Anterior cingulate cortex (tissue), 58 donors: ENCODE results near the gene LTBP1.
"Not testable (repeated sequence)": the region's sequence is repeated elsewhere in the genome, so short reads cannot be mapped to it uniquely, and the experiment has no call there.

Experiments used
- DNase-seq, 58 donors: peaks; one replicate each; lab custom pipeline; 2025; lab: John Stamatoyannopoulos, UW

Gene LTBP1

DNA sequence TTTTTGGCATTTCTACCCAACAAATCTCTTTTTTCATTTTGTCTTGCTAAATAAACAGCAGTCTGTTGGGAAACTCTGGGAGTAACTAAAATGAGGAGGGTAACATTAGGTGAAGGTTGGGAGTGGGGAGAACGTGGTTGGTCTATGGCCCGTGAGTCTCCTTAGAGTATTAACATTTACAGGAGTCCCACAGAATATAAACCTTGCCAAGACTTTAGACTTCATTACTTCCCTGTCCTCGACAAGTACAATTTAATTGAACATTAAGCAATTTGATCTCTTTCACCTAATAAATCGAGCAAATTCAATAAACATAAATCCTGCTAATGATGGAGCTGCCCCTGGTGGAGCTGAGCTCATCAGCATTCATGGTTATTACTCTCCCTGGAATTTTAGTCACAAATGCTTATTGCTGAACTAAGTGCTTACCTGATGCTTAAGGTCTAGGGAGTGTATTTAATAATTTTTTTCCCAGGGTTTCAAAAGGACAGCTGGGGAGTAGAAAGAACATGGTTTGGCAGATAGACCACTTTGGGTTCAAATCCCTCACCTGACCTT, 434.6 kb downstream of the LTBP1 start:
- DNase-seq = no peak

DNA sequence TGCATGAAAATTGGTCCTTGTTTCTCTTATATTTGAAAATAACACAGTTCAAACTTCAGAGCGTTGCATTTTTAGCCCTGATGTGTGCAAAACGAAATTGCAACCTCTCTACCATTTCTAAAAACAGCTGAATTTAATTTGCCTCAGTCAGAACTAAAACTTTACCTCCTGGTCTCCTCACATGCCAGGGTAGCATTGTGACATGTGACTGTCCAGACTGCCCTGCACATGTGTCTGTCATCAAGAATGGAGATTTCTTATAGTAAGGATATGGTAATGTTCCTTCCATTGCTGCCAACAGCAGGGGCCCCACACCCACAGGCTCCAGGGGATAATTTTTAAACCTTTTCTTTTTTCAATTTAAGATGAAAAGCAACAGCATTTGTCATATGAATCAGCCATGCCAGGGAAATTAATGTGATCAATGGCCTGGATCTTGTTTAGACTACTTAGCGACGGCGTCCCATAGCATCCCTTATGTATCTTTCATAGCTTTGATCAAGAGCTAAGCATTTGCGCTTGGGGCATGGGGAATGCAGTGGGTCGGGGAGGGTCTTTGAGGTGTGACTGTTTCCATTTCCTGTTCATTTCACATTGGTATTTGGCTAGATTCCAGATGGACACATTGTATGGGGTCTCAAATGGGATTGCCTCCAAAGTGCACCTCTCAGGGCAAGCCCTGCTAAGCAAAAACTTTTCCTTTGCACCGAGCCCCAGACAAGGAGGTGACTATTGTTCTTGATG, 437.3 kb downstream of the LTBP1 start:
- DNase-seq = no peak

GRCh38 chr2:33384599-33384961, 437.8 kb downstream of the LTBP1 start:
- no peak for DNase-seq

DNA sequence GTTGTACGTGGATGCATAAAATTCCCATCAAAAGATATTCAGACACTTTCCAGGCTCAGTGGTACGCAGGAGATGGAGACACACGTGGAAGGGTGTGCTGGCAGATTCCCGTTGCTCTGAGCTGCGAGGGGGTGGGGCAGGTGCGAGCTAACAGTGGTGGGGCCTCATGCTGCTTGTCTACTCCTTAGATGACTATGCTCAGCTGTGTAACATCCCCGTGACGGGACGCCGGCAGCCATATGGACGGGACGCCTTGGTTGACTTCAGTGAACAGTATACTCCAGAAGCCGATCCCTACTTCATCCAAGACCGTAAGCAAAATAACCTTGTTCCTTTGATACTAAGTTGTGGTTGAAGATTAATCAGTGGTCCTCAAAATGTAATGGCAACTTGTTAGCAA, 442.2 kb downstream of the LTBP1 start:
- no peak for DNase-seq

- DNase-seq = not testable (repeated sequence)
Measured at GRCh38 chr2:33389695-33390094, 442.9 kb downstream of the LTBP1 start.

DNA sequence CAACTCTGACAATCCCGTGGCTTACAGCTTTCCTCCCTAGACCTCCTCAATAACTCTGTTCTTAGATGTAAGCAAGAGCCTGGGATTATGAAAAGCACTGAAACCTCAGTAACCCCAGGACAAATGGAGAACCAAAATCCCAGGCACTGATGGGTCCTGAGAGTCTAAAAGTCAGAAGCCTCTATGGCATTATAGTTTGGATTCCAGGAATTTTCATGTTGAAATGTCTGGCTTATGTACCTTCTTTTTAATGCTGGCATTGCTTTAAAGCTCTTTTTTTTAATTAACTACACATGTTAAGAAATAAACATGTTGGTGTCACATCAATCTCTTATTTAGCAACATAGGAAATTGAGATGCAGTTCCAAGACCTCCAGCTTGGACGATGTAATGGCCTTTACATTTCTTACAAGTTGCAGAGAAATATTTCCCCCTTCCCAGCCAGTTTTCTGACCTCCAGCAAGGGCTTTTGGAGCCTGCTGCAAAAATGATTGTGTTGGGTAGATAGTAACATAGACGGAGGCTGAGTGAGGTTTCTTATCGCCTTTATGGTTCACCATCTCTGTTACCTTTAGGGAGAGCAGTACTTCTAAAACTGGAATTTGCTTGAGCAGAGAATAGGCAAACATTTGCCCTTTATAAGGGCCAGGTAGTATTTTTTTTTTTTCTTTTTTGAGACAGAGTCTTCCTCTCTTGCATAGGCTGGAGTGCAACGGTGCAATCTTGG, 444.9 kb downstream of the LTBP1 start:
- no peak for DNase-seq

GRCh38 chr2:33392366-33392765, 445.6 kb downstream of the LTBP1 start:
- no peak for DNase-seq

DNA sequence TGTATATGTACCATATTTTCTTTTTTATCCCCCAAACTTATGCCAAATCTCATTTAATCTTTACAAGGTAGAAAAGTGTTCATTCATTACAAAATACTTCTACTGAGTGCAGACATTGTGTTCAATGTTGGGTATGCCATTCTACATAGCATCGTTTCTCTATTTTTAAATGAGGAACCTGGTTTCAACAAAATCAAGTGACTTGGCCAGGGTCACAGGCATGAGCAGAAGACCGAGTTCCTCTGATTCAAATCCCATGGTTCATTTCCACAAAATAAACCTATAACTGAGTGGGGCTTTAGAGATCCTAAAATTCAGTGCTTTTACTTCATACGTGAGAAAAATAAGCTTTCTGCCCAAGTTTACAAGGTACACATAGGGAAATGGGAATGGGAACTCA, 448.3 kb downstream of the LTBP1 start:
- no peak for DNase-seq

DNA sequence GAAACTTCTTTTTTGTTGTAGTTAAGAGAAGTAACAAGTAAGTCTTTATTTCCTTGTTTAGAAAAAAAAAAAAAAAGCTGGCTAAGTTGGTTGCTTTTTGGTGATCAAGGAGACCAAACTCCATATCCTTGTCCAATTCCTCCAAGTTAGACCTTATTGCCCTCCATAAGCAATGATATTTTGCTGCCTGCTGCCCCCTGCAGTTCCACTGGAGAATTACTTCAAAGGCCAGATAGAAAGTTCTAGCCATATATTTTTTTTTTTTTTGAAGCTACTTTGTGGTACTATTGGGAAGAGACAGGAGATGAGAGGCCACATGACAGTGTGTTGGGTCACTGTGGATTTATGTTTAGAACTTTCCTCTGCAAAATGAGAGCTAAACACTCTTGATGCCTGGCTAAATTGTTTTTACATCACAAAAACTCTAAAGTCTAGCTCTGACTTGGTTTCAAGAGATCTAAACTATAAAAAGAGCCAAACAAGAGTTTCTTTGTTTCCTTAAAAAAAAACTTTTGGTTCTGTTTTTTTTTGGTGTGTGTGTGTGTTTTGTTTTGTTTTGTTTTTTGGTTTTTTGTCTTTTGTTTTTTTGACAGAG, 449.0 kb downstream of the LTBP1 start:
- DNase-seq = peak in 3 of 58 donors; percentile 5 to 14 (median 10)

- no peak for DNase-seq
Measured at GRCh38 chr2:33404321-33404720, 457.6 kb downstream of the LTBP1 start.

DNA sequence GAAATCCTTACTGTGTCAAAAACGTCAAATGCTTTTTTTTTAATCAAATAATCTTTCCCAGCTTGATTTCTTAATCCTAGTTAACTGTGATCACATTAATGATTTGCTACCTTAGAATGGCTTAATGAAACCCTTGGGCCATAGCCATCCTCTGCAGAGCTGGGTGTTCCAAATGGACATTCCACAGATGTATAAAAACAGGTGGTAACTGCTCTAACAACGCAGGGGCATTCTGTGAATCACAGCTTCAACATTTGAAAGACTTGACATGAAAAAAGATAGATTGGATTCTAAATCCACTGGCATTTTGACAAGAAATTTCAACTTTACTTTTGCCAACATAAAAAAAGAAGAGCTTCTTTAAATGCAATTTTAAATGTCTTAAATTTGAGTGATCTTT, 459.9 kb downstream of the LTBP1 start:
- no peak for DNase-seq

GRCh38 chr2:33408109-33408508, 461.4 kb downstream of the LTBP1 start:
- no peak for DNase-seq

DNA sequence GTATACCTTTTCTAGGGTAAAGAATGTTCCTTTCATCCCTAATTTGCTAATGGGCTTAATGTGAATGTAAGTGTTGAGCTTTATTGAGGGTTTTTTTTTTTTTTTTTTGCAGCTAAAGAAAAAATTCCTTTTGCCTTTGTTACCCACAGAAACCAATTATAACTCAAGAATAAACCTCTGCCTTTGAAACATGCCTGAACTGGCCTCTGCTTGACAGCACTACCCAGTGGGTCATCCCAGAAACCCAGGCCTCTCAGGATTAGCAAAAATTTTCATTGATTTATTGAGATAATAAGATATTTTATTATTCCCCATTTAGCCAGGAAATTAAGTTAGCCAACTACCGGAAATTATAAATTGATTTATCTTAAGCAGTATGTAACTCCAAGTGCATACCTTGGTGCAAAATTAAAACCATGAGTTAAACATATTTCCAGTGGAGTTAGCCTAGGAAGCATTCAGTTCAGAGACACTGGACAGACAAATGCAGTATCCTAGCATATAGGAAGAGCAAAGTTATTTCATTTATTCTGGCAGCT, 462.7 kb downstream of the LTBP1 start:
- DNase-seq = no peak

DNA sequence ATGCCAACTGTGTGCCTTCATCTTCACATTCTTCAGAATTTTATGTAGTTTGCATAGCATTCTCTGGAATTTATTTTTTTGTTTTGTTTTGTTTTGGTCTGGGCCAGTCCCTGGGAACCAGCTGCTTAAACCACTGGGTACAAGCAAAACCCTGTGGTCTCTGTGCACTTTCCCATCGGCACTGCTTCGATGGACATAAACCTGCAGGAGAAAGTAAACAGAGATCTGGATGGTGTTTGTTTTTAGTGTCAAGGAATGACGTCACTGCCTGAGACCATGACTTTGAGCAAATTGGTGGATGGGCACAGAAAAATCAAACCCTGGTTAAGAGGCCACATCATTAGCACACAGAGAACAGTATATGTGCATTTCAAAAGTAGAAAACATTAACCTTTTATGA, 465.0 kb downstream of the LTBP1 start:
- no peak for DNase-seq

DNA sequence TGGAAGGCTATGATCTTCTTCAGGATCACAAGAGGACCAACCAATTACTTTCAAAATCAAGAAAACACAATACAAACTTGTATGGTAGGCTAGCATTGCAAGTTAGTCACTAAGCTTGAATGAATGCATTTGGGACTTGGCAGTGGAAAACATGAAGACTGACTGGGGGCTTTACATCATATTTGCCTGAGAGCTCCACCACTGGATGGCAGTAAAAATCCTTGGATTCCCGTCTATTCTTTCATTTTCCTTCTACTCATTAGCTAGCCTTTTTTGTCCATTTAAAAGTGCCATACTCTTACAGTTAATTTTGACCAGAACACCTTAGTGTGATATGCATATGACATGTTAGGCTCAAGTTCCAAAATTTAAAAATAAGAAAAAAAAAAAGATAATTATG, 466.2 kb downstream of the LTBP1 start:
- peak in 1 of 58 donors; percentile 1 for DNase-seq

DNA sequence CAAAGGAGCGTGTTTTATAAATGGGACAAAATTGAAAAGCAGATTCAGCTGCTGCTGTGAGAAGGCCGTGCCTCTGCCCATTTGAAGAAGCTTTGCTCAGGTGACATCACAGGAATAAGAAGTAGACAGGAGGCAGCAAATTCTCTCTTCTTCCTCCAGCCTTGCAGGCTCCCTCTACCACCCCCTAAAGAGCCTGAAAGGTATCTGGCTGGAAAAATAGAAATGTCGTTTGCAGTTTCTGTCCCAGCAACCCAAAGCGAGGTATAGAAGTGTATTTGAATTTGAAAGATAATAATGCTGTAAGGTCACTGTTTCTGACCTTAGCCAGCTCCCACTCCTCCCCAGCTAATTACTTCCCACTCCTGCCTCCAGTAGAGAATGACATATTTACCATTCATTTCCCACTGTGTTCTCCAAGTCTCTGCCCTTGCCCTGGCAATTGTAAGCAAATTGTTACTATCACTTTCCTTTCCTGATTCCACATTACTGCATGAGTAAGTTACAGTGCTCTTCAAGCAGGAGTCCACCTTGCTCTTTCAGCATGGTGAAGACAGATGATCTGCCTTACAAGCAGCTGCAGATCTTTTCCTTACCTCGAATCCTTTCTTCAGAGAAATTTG, 472.9 kb downstream of the LTBP1 start:
- DNase-seq = no peak

DNA sequence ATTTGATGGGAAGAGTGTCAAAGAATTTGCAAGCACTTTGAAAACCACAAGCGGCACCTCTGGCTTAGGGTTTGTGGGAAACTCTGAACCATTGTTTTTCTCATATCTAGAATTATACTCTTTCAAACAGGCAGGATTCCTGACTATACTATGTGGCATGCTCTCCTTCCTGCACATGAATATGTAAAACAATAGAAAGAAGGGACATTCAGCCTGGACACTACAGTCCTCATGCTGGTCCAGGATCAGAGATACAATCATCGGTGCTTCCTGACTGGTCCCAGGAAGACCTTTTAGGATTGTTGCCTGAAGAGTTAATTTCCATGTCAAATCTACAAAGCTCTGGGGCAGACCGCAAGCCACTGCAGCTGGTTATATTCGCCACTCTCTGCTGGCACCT, 474.0 kb downstream of the LTBP1 start:
- DNase-seq = no peak

GRCh38 chr2:33421820-33422219, 475.1 kb downstream of the LTBP1 start:
- DNase-seq = no peak

- no peak for DNase-seq
Measured at GRCh38 chr2:33425161-33425560, 478.4 kb downstream of the LTBP1 start.

GRCh38 chr2:33425586-33426031, 478.9 kb downstream of the LTBP1 start:
- no peak for DNase-seq
